HG02642 (cell line): ENCODE measurements around the gene TTC39B.

ENCODE experiments used
- ATAC-seq: cut with Tn5 transposase; IDR thresholded peaks from one replicate; pipeline ENCODE4 v1.9.1; 2021; ENCODE audit warnings: mild to moderate bottlenecking; ENCODE audit not compliant: unreplicated experiment, poor library complexity

The TTC39B gene

DNA sequence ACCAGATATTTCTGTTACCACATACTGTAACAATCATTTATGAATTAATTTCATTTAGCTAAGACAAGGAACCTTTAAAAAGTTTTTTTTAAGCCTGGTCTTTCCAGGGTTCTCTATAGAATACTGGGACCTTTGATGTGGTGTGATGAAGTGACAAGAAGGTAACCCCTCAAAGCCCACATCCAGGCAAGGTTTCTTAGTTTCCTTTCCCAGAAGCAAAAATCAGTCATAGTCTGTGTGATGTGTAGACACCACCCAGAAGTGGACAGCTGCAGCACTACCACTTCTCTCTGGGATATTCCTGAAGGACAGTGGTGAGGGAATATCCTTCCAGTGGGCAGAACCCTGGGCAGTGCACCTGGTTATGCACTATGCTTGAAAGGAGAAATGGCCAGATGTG, 115.6 kb downstream of the TTC39B start:
- ATAC-seq = peak; percentile 60

DNA sequence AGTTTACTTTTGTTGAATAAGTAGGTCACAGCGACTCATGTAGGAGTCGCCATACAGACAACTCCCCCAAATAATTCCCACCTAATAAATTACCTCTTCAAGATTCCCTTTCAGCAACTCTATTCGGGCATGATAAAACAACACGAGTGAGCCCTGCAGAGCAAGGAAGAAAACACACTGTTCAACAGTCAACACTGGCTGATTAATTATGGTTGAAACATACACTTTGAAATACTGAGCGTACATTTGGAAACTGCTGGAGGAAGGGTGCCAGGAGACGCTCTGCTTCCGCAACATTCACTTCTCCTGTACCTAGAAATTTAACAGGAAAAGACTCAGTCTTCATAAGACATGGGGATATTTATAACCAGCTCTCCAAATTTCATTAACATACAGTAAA, 117.5 kb downstream of the TTC39B start:
- ATAC-seq = no peak

DNA sequence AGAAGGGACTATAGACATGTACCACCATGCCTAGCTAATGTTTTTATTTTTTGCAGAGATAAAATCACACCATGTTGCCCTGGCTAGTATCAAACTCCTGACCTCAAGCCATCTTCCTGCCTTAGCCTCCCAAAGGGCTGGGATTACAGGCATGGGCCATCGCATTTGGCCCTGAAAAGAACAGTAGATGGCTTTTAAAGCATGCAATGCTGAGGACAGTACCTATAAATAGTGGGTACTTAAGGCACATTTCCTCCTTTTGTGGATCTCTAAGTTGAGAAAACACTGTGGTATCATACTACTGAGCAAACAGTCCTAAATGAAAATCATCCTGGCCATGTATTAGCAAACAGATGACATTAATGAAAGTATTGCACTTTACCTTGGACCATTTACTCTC, 119.4 kb downstream of the TTC39B start:
- no peak for ATAC-seq

DNA sequence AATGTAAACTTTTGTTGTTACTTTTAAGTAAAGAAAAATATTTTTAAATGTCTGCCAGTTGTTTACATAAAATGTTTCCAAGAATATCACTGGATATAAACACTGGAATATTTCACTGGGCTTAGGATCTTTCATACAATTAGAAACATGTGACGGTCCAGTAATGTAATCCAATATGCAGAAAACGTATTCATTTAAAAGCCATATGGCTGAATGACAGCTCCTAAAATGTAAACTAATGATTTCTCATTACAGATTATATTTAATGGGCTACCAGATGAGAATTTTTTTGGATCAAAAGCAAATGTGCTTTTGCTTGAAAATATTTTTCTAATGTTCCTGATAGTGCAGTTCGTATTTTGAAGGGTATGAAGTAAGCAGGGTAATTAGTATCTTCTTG, 124.3 kb downstream of the TTC39B start:
- no peak for ATAC-seq

DNA sequence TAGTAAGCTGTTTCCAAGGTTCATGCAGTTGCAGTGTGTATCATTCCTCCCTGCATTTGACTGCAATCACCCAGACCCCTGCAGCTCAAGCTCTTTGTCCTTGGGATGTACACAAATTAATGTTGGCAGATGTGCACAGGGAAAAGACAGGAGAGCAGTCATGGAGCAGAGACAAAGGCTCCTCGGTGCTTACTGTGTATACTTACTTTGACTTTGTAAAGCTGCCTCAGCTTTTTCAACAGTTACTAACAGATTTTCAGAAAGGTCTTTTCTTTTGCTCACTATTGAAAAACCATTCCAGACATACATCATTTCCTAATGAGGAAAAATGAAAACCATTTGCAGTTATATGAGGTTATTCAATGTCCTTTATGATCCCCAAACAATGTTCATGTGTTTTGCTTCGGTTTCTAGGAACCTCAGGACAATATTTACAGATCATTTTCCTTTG, 124.9 kb downstream of the TTC39B start:
- ATAC-seq = no peak

DNA sequence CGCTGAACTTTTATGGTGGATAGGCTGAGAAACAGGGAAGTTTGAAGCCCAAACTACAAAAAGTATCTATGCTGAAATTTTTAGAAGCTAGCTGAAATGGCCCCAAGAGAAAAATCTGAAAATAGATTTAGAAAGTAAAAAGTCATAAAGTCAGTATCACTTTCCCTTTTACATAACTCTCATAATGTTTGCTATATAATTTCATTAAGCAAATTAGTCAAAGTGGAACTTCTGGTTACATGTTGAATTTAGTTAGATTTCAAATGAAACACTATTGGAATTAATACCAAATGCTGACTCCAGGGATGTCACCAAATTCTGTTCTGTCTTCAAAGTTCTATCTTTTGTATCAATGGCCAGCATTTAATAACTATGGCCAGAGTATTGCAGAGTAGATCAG, 126.9 kb downstream of the TTC39B start:
- ATAC-seq = no peak

DNA sequence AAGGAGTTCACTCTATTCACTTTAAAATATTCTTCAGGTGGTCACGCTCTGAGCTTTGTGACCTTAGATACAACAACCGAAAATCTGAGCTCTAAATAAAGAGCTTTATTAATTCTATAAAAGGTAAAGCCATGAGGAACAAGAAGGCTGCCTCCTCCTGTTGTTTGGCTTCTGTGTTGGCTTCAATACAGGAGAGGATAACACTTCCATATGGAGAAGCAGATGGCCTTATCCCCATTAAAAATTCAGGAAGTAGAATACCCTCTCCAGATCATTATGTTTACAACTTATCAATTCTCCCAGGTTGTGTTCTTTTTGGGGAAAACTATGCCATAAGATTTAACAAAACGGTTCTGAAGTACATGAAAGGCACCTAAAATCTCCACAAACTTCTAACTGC, 128.4 kb downstream of the TTC39B start:
- ATAC-seq = no peak

DNA sequence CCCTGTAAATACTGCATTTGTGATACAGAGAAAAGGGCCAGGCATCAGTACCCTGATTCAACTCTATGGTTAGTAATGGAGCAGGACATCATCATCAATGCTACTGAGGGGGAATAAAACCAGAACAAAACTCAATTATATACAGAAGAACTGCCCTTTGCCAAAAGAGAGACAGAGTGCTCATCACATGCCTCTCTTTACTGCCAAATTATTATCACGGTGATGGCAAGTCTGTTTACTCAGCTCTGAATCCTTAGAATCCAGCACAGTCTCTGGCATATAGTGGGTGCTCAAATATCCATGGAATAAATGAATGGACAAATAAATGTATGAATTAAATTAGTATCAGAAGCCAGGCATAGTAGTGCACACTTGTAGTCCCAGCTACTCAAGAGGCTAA, 130.2 kb downstream of the TTC39B start:
- no peak for ATAC-seq

DNA sequence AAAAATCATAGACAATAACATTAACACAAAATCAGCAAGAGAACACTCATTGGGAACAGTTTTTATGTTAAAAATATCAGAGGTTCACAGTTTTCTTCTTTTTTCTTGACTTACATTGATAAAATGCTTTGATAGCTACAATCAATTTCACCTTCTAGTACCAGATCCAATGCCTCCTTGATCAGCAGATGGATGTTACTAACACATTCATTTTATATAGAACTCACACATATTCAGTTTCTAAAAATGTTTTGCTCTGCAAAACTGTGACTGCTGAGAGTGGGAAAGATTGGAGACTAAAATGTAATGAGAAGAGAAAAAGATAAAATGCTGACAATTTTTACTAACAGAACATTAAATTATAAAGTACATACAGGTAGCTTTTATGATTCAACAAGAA, 143.1 kb downstream of the TTC39B start:
- ATAC-seq = no peak

DNA sequence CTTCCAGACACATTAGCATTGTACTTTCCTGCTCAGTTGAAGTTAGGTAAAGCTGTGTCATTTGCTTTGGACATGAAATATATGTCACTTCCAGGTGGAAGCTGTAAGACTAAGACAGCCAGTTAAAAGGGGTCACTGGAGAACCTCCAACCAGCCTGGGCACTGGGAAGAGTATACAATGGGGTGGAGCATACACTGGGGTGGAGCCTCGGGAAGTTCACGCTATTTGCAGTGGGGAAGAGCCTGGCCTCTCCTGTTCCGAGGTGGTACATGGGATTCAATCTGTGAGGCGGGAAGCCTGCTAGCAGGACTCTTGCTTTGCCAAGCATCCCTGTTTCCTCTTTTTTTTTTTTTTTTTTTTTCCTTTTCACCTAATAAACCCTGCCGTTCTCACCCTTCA, 145.3 kb downstream of the TTC39B start:
- no peak for ATAC-seq

DNA sequence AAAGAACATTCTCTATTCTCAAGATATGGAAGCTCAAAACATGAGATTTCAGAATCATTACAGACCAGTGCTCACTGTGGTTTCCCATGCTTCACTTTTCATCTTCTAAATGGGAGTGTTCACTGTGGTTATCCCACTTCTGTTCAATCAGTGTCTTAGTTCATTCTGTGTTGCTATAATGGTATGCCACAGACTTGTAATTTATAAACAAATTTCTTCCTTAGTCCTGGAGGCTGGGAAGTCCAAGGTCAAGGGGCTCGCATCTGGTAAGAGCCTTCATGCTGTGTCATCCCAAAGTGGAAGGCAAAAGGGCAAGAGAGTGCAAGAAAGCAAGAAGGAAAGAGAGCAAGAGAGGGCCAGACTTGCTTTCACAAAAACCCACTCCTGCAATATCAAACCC, 146.3 kb downstream of the TTC39B start:
- no peak for ATAC-seq

DNA sequence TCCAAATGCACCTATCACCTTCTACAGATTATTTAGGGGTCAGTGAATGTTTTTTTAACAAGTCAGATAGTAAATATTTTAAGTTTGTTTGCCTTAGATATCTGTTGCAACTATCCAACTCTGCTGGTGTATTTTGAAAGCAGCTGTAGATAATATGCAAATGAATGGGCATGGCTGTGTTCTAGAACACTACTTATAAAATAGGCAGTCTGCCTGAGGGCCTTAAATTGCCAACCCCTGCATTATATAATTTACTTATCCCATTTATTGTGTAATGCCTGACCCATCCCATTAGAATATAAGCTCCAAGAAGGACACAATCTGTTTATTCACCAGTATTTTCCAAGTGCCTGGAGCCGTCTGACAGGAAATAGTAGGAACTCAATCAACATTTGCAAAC, 149.0 kb downstream of the TTC39B start:
- no peak for ATAC-seq

DNA sequence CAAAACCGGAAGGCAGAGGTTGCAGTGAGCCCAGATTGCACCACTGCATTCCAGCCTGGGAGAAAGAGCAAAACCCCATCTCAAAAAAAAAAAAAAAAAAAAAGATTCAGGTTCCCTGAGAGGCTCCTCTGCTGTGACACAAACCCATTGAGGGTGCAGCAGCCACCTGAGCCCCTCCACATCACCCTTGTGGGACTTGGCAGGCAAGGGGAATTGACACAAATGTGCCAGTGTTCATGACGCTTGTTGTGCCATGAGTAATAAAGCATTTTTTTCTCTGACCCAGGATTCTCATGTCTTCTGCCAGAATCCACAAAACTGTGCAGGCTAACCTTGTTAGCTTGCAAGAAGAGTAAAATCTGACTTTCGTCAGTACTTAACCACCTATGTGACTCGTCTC, 149.6 kb downstream of the TTC39B start:
- no peak for ATAC-seq

DNA sequence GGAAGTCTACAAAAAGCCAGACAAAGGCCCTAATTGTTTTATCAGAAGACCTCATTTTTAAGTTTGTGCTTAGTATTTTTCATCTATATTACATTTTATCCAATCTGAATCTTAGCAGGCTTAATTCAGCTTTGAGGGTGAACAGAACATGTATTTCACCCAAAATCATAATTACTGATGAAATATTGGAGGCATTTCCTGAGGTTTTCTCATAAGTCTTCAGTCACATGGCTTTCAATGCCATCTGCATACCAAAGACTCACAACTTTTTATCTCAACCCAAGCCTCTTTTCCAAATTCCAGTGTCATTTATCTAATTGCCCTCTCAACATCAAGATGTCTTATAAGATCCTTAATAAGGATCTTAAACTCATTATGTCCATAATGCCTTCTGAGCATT, 150.8 kb downstream of the TTC39B start:
- ATAC-seq = no peak

DNA sequence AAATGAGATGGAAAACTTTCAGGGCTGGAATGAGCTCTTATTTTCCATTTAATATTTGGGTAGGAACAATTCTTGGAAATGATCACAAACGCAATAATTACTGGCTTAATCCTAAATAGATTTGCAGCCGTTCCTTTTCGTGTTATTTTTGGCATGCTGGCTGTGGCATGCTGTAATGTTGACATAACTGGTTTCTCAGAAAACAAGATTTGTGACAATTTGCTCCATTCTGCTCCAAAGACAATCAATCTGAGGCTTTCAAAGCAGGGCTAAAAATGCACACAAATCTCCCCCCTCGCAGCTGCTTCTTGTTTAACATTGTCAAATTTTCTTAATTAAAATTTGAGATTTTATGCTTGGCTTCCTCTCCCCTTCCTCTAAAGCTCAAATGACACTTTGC, 151.2 kb downstream of the TTC39B start:
- ATAC-seq = no peak

DNA sequence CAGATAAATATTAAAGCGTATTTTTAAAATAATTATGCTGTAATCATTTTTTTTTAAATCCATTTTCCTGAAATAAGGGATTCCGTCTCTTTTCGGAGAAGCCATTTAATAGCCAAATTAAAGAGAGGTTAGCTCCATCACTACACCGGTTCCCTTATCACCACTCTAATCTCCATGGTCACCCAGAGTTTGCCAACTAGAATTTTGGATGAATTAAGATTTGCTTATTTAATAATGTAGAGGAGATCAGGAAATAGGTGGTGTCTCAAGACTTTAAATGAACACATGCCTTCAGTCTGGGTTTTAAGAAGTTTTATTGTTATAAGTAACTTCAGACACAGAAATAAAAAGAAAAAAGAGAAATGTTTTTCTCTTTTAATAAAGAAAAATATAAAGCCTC, 151.7 kb downstream of the TTC39B start:
- no peak for ATAC-seq

DNA sequence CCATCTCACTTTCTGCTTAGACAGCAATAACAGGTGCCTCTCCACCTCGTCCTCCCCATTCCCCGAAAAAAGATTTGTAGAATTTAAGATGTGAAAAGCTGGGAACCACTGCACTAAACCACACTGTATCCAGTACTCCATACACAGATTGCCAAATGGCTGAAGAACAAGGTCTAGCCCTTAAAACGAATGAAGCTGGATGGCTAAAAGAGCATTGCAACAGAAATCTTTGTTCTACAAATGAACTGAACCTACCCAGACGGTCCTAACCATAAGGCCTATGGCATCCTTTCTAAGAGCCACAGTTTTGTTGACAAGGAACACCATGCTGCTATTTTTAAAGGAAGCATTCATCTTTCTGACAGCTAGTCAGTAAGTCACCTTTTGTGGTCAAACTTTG, 152.3 kb downstream of the TTC39B start:
- ATAC-seq = no peak

DNA sequence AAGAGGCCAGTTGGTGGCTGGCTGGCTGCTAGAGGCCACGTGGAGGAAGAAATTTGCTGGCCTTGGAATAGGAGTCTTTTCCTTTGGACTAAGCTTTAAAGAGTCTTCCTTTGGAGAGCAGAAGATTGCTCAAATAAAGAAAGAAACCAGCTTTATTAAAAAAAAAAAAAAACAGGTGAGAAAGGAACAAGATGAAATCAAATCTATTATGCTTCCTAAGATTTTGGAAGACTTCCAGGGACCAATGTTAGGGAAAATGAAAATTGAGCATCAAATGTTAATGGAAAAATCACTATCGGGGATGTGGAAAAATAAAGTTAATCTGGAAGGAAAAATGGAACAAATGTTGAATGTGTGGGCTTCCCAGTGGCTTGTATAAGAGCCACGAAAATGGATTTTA, 153.1 kb downstream of the TTC39B start:
- no peak for ATAC-seq

DNA sequence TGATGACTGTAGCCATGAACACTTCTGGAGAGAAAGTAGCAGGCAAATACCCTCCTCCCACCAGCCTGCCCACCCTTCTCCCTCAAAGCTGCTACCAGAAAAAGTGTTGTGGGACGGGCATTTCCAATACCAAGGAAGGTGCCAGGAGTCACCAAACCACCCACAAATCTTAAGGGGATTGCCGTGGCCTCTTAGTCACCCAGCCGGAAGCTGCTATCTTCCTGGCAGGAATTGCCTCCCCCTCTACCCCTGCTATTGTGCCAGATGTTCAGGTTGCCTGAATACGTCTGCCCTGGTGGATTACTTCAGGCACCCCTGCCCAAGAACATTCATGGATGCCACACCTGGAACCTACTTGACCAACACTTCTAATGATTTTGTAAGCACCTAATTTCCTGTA, 156.1 kb downstream of the TTC39B start:
- ATAC-seq = no peak

DNA sequence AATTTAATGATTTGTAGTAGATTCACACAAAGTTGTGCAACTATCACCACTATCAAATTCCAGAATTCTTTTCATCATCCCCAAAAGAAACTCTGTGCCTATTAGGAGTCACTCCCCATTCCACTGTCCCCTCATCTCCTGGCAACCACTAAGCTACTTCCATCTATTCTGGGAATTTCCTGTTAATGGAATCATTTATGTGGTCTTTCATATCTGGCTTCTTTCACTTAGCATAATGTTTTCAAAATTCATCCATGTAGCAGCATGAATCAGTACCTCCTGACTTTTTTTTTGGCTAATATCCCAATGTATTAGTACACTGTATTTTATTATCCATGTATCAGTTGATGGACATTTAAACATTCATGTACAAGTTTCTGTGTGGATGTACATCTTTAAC, 157.6 kb downstream of the TTC39B start:
- no peak for ATAC-seq

DNA sequence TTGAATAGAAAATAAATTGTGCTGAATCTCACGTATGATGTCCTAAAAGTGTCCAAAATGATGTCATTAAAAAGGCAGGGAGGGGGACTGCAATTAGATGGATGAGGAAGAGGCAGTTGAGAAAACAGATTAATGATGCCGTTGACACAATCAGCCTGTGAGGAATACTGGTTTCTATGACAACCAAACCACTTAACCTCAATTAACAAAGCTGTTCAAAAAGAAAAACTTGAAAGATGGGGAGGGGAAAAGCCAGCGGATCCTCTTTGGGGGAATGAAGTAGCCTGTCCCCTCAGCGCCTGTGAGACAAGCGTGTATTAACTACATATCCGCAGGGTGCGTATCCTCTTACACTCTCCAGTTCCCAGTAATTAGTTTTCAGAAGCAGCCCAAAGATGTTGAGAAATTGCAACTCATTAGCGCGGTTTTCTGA, 160.7 kb downstream of the TTC39B start:
- ATAC-seq = no peak

DNA sequence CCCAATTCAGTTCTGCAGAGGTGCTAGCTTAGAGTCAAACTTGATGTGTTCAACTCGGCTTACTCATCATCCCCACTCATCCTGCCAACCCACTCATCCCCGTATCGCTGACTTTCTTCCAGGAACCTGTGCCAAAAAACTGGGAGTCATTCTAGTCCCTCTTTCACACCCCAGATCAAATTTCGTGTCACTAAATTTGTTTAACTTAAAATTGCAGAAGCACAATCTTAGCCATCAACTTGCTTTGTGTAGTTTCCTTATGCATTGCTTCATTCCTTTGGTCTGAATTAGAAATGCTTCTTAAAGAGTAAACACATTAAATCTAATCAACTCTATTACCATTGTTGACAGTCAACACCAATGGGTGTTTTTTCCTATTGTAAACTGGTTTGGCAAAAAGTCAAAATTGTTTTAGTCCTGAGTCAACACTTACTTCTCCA, 162.4 kb downstream of the TTC39B start:
- ATAC-seq = no peak

DNA sequence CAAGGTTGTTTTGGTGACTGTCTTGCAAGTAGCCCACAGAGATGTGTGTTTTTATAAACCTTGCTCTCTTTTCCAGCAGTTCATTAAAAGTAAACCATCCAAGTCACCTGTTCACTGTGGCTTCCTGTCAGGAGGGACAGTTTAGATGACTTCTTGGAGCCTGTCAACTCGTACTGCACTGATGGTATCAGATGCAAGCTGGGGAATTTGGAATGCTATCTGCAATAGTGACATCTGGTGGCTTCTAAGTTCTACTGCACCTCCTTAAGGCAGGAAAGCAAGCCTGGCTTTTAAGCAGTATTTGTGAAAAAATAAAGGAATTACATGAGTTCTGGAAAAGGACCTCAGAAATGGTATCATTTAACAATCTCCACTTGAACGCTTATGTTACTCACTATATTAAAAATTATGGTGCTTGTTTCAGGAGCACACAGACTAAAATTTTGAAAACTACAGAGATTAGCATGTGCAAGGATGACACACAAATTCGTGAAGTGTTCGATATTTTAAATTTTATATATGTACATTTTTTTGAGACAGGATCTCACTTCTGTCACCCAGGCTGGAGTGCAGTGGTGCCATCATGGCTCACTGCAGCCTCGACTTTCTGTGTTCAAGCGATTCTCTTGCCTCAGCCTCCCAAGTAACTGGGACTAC, 164.0 kb downstream of the TTC39B start:
- peak; percentile 97 for ATAC-seq
